HepG2 (cell line): ENCODE data around the gene MYRIP. TPM values are rescaled to one million over a fixed set of nuclear protein-coding genes. Genes with fewer than 3 reads are reported as not detected.

Experiments
- CHCHD3 ChIP-seq: sonication (generic); formaldehyde crosslinking; IDR thresholded peaks from 2 replicates; pipeline ENCODE4 v1.8.0; 2022; ENCODE audit warnings: mild to moderate bottlenecking, missing genetic modification reagents, moderate library complexity
- FOXJ3 ChIP-seq: sonication (generic); formaldehyde crosslinking; IDR thresholded peaks from 2 replicates; pipeline ENCODE4 v1.4.0; 2020; ENCODE audit warnings: missing genetic modification reagents, mild to moderate bottlenecking, borderline replicate concordance
- FOXK2 ChIP-seq: fragments of 450-650 bp; IDR thresholded peaks from 2 replicates; pipeline ENCODE4 v1.6.1; 2016
- GATAD2A ChIP-seq: IDR thresholded peaks from 2 replicates; pipeline ENCODE4 v1.6.1; 2016
- GMEB2 ChIP-seq: IDR thresholded peaks from 2 replicates; pipeline ENCODE4 v1.6.1; 2016; ENCODE audit warnings: missing biosample characterization, missing genetic modification reagents, low read depth
- GPN1 ChIP-seq: sonication (generic); formaldehyde crosslinking; IDR thresholded peaks from 2 replicates; pipeline ENCODE4 v1.5.1; 2020; ENCODE audit warnings: missing genetic modification reagents, borderline replicate concordance
- HMG20A ChIP-seq: IDR thresholded peaks from 2 replicates; pipeline ENCODE4 v1.6.1; 2016; ENCODE audit warnings: borderline replicate concordance
- MAFK ChIP-seq, 2 experiments: IDR thresholded peaks in 1 of 2; conservative IDR thresholded peaks in 1 of 2; 2 replicates each; pipeline ENCODE4 v1.6.1; 2011; ENCODE audit warnings: improper control_type of control experiment in 2 of 2, low read length in 2 of 2
- ONECUT2 ChIP-seq: sonication (generic); formaldehyde crosslinking; IDR thresholded peaks from 2 replicates; pipeline ENCODE4 v1.4.0; 2020; ENCODE audit warnings: missing genetic modification reagents
- PBX3 ChIP-seq: sonication (generic); formaldehyde crosslinking; IDR thresholded peaks from 2 replicates; pipeline ENCODE4 v1.8.1; 2023; ENCODE audit warnings: missing genetic modification reagents, inconsistent platforms, borderline replicate concordance
- PHF20 ChIP-seq: sonication (generic); formaldehyde crosslinking; IDR thresholded peaks from 2 replicates; pipeline ENCODE4 v1.5.0; 2020; ENCODE audit warnings: mild to moderate bottlenecking, missing genetic modification reagents
- RFX5 ChIP-seq: IDR thresholded peaks from 2 replicates; pipeline ENCODE4 v1.6.1; 2011; ENCODE audit warnings: low read depth, low read length, improper control_type of control experiment
- SALL1 ChIP-seq: sonication (generic); formaldehyde crosslinking; IDR thresholded peaks from 2 replicates; pipeline ENCODE4 v1.8.0; 2022; ENCODE audit warnings: mild to moderate bottlenecking, missing genetic modification reagents
- TEAD3 ChIP-seq: optimal IDR thresholded peaks from 2 replicates; pipeline ENCODE3; 2016; ENCODE audit warnings: borderline replicate concordance
- THYN1 ChIP-seq: sonication (generic); formaldehyde crosslinking; IDR thresholded peaks from 2 replicates; pipeline ENCODE4 v1.8.1; 2023; ENCODE audit warnings: low read depth, mild to moderate bottlenecking, moderate library complexity, missing genetic modification reagents, borderline replicate concordance
- WIZ ChIP-seq: sonication (generic); formaldehyde crosslinking; IDR thresholded peaks from 2 replicates; pipeline ENCODE4 v1.5.1; 2020; ENCODE audit warnings: mild to moderate bottlenecking, missing genetic modification reagents
- XBP1 ChIP-seq: sonication (generic); formaldehyde crosslinking; IDR thresholded peaks from 2 replicates; pipeline ENCODE4 v1.5.0; 2020; ENCODE audit warnings: missing genetic modification reagents
- ZNF124 ChIP-seq: sonication (generic); formaldehyde crosslinking; IDR thresholded peaks from 2 replicates; pipeline ENCODE4 v1.4.0; 2020; ENCODE audit warnings: missing genetic modification reagents
- ZNF431 ChIP-seq: sonication (generic); formaldehyde crosslinking; IDR thresholded peaks from 2 replicates; pipeline ENCODE4 v1.9.0; 2022; ENCODE audit warnings: missing genetic modification reagents, low read depth, mild to moderate bottlenecking, borderline replicate concordance
- ZNF546 ChIP-seq: sonication (generic); formaldehyde crosslinking; conservative IDR thresholded peaks from 2 replicates; pipeline ENCODE4 v1.8.1; 2023; ENCODE audit warnings: mild to moderate bottlenecking, missing genetic modification reagents
- ZNF616 ChIP-seq: sonication (generic); formaldehyde crosslinking; IDR thresholded peaks from 2 replicates; pipeline ENCODE4 v1.5.0; 2020; ENCODE audit warnings: low read depth, mild to moderate bottlenecking, missing genetic modification reagents
- ZNF772 ChIP-seq: sonication (generic); formaldehyde crosslinking; IDR thresholded peaks from 2 replicates; pipeline ENCODE4 v1.5.0; 2020; ENCODE audit warnings: mild to moderate bottlenecking, missing genetic modification reagents
- polyA plus RNA-seq, 8 experiments: library from polyadenylated mRNA; depleted of rRNA in 3 of 8; stranded (reverse) in 7 of 8; unstranded in 1 of 8; fragments of >200 nt; fragmentation: Illumina TruSeq in 4 of 8; extraction: Trizol in 4 of 8; gene quantifications; 2 replicates each; pipeline versions ENCODE4 v1.2.1 to v1.2.3, GENCODE V29; 2011 to 2016; ENCODE audit warnings: low read depth in 4 of 8, missing spikeins in 1 of 8, mixed read lengths in 1 of 8; ENCODE audit not compliant: insufficient read depth in 1 of 8
- total RNA-seq, 5 experiments: library from RNA; depleted of rRNA; stranded (reverse); fragments of >200 nt; fragmentation: Illumina TruSeq; extraction: Trizol; gene quantifications; 2 replicates each; pipeline ENCODE4 v1.2.3, GENCODE V29; 2016; ENCODE audit warnings: low read depth in 1 of 5
- TF ChIP-seq, protein P1 (sequence below): sonication (generic); formaldehyde crosslinking; IDR thresholded peaks from 2 replicates; pipeline ENCODE4 v1.4.0; 2020; ENCODE audit warnings: missing genetic modification reagents
- TF ChIP-seq, protein P2 (sequence below): sonication (generic); formaldehyde crosslinking; IDR thresholded peaks from 2 replicates; pipeline ENCODE4 v1.9.0; 2021; ENCODE audit warnings: missing genetic modification reagents, borderline replicate concordance
- TF ChIP-seq, protein P3 (sequence below): sonication (generic); formaldehyde crosslinking; IDR thresholded peaks from 2 replicates; pipeline ENCODE4 v1.5.0; 2020; ENCODE audit warnings: mild to moderate bottlenecking, missing genetic modification reagents

MYRIP gene
- total and polyA plus RNA-seq, 2 of the 13 experiments (the other 11 are each of a cell fraction or from before 2014, with no cell fraction given) = 0.64 to 0.84 TPM

- TF ChIP-seq RFX5 = no peak
- peak; percentile 8 for TF ChIP-seq TEAD3
- TF ChIP-seq THYN1 = no peak
- no peak; the same call in 1 of the 2 replicates for TF ChIP-seq ZNF616 (CRISPR knock-in tag)
- no peak for TF ChIP-seq FOXK2
- peak; percentile 35; the same call in 1 of the 2 replicates for TF ChIP-seq FOXJ3 (CRISPR knock-in tag)
- TF ChIP-seq, protein P1, sequence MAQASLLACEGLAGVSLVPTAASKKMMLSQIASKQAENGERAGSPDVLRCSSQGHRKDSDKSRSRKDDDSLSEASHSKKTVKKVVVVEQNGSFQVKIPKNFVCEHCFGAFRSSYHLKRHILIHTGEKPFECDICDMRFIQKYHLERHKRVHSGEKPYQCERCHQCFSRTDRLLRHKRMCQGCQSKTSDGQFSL (CRISPR knock-in tag) = no peak
- TF ChIP-seq PHF20 (CRISPR knock-in tag) = peak; percentile 77; the same call in 1 of the 2 replicates
- TF ChIP-seq ZNF124 (CRISPR knock-in tag) = 0 out of 2 replicates have a peak, but pooled peaks have one; percentile 4
- no peak for TF ChIP-seq XBP1 (CRISPR knock-in tag)
- no peak for TF ChIP-seq ONECUT2 (CRISPR knock-in tag)
- TF ChIP-seq HMG20A (CRISPR knock-in tag) = no peak
- TF ChIP-seq, protein P2, sequence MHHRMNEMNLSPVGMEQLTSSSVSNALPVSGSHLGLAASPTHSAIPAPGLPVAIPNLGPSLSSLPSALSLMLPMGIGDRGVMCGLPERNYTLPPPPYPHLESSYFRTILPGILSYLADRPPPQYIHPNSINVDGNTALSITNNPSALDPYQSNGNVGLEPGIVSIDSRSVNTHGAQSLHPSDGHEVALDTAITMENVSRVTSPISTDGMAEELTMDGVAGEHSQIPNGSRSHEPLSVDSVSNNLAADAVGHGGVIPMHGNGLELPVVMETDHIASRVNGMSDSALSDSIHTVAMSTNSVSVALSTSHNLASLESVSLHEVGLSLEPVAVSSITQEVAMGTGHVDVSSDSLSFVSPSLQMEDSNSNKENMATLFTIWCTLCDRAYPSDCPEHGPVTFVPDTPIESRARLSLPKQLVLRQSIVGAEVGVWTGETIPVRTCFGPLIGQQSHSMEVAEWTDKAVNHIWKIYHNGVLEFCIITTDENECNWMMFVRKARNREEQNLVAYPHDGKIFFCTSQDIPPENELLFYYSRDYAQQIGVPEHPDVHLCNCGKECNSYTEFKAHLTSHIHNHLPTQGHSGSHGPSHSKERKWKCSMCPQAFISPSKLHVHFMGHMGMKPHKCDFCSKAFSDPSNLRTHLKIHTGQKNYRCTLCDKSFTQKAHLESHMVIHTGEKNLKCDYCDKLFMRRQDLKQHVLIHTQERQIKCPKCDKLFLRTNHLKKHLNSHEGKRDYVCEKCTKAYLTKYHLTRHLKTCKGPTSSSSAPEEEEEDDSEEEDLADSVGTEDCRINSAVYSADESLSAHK (CRISPR knock-in tag) = no peak
- TF ChIP-seq ZNF431 (CRISPR knock-in tag) = no peak
- peak; percentile 73 for TF ChIP-seq ZNF772 (CRISPR knock-in tag)
- TF ChIP-seq MAFK (conservative IDR thresholded peaks at IDR 0.05 in 1 of 2, IDR thresholded peaks at IDR 0.05 in 1 of 2; ENCODE audit: low read length in 2 of 2) = no peak
- no peak for TF ChIP-seq PBX3 (CRISPR knock-in tag)
- no peak for TF ChIP-seq WIZ
- TF ChIP-seq, protein P3, sequence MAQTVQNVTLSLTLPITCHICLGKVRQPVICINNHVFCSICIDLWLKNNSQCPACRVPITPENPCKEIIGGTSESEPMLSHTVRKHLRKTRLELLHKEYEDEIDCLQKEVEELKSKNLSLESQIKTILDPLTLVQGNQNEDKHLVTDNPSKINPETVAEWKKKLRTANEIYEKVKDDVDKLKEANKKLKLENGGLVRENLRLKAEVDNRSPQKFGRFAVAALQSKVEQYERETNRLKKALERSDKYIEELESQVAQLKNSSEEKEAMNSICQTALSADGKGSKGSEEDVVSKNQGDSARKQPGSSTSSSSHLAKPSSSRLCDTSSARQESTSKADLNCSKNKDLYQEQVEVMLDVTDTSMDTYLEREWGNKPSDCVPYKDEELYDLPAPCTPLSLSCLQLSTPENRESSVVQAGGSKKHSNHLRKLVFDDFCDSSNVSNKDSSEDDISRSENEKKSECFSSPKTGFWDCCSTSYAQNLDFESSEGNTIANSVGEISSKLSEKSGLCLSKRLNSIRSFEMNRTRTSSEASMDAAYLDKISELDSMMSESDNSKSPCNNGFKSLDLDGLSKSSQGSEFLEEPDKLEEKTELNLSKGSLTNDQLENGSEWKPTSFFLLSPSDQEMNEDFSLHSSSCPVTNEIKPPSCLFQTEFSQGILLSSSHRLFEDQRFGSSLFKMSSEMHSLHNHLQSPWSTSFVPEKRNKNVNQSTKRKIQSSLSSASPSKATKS (CRISPR knock-in tag) = peak; percentile 15; the same call in 1 of the 2 replicates
- no peak for TF ChIP-seq ZNF546
- no peak for TF ChIP-seq CHCHD3 (CRISPR knock-in tag)
- peak; percentile 36; the same call in 1 of the 2 replicates for TF ChIP-seq GATAD2A (CRISPR knock-in tag)
- no peak for TF ChIP-seq GPN1 (CRISPR knock-in tag)
- TF ChIP-seq GMEB2 (CRISPR knock-in tag) = no peak
- peak; percentile 64 for TF ChIP-seq SALL1
Measured at GRCh38 chr3:40309418-40309924, 500.1 kb downstream of the MYRIP start, which contains the start of gene EIF1B (continued).
